GM23248 (cell line): ENCODE data around the gene SHC1. TPM values are rescaled to one million over a fixed set of nuclear protein-coding genes. Genes with fewer than 3 reads are reported as not detected.
A peak's percentile ranks its signal among the peaks of the same experiment; 100 is the strongest.

ENCODE experiments used
- DNase-seq: peaks from one replicate; pipeline ENCODE4 v3.0.0-alpha.2; 2015
- H2AFZ ChIP-seq: fragments of 200-600 bp; sonication (generic); 2 replicates; pipeline ENCODE4 v1.6.1; 2016; ENCODE audit warnings: antibody characterized with exemption
- H3F3A ChIP-seq: fragments of 200-600 bp; sonication (generic); 2 replicates; pipeline ENCODE4 v1.6.1; 2016; ENCODE audit warnings: mild to moderate bottlenecking, antibody characterized with exemption, mixed run types; ENCODE audit not compliant: insufficient read depth
- H3K27ac ChIP-seq: fragments of 200-600 bp; sonication (generic); 2 replicates; pipeline ENCODE4 v1.5.1; 2016; ENCODE audit warnings: mild to moderate bottlenecking
- H3K27me3 ChIP-seq: fragments of 200-600 bp; sonication (generic); replicated peaks from 2 replicates; pipeline ENCODE4 v1.6.1; 2016; ENCODE audit warnings: mild to moderate bottlenecking; ENCODE audit not compliant: insufficient read depth
- H3K36me3 ChIP-seq: fragments of 200-600 bp; sonication (generic); 2 replicates; pipeline ENCODE4 v1.6.1; 2016; ENCODE audit warnings: low read depth, mild to moderate bottlenecking
- H3K4me1 ChIP-seq: fragments of 200-600 bp; sonication (generic); 2 replicates; pipeline ENCODE4 v1.6.1; 2016; ENCODE audit warnings: mild to moderate bottlenecking; ENCODE audit not compliant: insufficient read depth
- H3K4me2 ChIP-seq: fragments of 200-600 bp; sonication (generic); one replicate; pipeline ENCODE4 v1.6.1; 2016; ENCODE audit warnings: mild to moderate bottlenecking; ENCODE audit not compliant: unreplicated experiment
- H3K4me3 ChIP-seq: fragments of 200-600 bp; sonication (generic); 2 replicates; pipeline ENCODE4 v1.5.1; 2016; ENCODE audit warnings: mild to moderate bottlenecking
- H3K79me2 ChIP-seq: fragments of 200-600 bp; sonication (generic); 2 replicates; pipeline ENCODE4 v1.6.1; 2016; ENCODE audit warnings: mild to moderate bottlenecking; ENCODE audit not compliant: insufficient read depth
- H3K9ac ChIP-seq: fragments of 200-600 bp; sonication (generic); 2 replicates; pipeline ENCODE4 v1.6.1; 2016; ENCODE audit warnings: mild to moderate bottlenecking
- H3K9me2 ChIP-seq: fragments of 200-600 bp; sonication (generic); 2 replicates; pipeline ENCODE4 v1.6.1; 2016; ENCODE audit warnings: mixed run types, mild to moderate bottlenecking, moderate library complexity; ENCODE audit not compliant: insufficient read depth
- H3K9me3 ChIP-seq: fragments of 200-600 bp; sonication (generic); one replicate; pipeline ENCODE4 v1.6.1; 2017; ENCODE audit warnings: low read depth
- H4K20me1 ChIP-seq: fragments of 200-600 bp; sonication (generic); 2 replicates; pipeline ENCODE4 v1.6.0; 2016; ENCODE audit not compliant: insufficient read depth
- EZH2 ChIP-seq: fragments of 200-600 bp; sonication (generic); IDR thresholded peaks from 2 replicates; pipeline ENCODE4 v1.6.1; 2018; ENCODE audit warnings: antibody characterized with exemption, mild to moderate bottlenecking; ENCODE audit not compliant: insufficient read depth, poor library complexity, severe bottlenecking
- EZH2phosphoT487 ChIP-seq: fragments of 200-600 bp; sonication (generic); IDR thresholded peaks from 2 replicates; pipeline ENCODE4 v1.6.1; 2018; ENCODE audit warnings: antibody characterized with exemption, moderate library complexity, mild to moderate bottlenecking, low read depth; ENCODE audit not compliant: insufficient read depth
- WGBS, 2 experiments: methylation state at CpG; one replicate each; pipeline ENCODE4 v1.1.6; 2015 to 2017; ENCODE audit warnings: low lambda C conversion rate in 2 of 2, low coverage in 1 of 2; ENCODE audit errors: missing lambda C conversion rate in 2 of 2; 5-methylcytosine and 5-hydroxymethylcytosine counted together
- in situ Hi-C: fragments of 300-500 bp; cut with MboI; formaldehyde crosslinking; loops from 2 replicates; pipeline ENCODE4 v1.15.0; 2020
- polyA plus RNA-seq: library from polyadenylated mRNA; unstranded; fragments of >200 nt; fragmentation: Nextera tagmentation; extraction: Ambion mirVana; gene quantifications from 2 replicates; pipeline ENCODE4 v1.2.1, GENCODE V29; 2016
- total RNA-seq: library from RNA; depleted of rRNA; stranded (reverse); fragments of >200 nt; shearing (Covaris generic); gene quantifications from 2 replicates; pipeline ENCODE4 v1.2.3, GENCODE V29; 2014

SHC1 gene
- total and polyA plus RNA-seq, 2 experiments from 2014 or later = 278 to 319 TPM

DNA sequence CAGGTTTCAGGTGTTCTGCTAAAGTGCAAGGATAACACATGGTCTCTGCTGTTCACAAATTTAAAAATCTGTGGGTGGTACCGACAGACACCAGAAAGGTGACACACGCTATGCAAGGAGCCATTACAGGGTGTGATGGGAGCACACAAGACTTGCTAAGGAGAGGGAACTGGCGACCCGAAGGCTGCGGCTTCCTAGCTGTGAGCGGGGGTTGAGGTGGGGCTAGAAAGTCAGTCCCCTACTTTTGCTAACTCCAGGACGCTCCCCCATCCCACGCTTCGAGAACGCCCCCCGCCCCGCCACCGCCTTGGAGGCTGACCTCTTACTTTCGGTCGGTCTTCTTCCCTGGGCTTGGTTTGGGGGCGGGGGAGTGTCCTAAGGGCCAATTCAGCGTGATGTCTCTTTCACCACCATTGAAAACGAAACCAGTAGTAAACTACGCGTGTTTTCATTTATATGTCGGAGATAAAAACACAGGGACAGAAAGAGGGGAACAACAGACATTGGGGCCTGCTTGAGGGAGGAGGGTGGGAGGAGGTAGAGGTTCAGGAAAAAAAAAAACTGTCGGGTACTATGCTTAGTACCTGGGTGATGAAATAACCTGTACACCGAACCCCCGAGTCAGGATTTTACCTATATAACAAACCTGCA, 5.0 kb upstream of the SHC1 start:
- H3K36me3 ChIP-seq = no peaks in the 10 kb centered on the region
- H3K9me3 ChIP-seq = no peaks in the 10 kb centered on the region
- no peaks in the 10 kb centered on the region for H3K9me2 ChIP-seq
- H3K4me1 ChIP-seq = peaks cover 30% of the 10 kb centered on the region
- no peaks in the 10 kb centered on the region for H3K27me3 ChIP-seq
- peaks cover 42% of the 10 kb centered on the region for H3K79me2 ChIP-seq
- H2AFZ ChIP-seq = peak overlapping the region; percentile 83
- WGBS, 2 experiments = 0 to 1% methylated on average over 11 to 24 of the region's 24 CpGs
- peaks cover 48% of the 10 kb centered on the region for H3F3A ChIP-seq
- H3K9ac ChIP-seq = peak overlapping the region; percentile 98
- H4K20me1 ChIP-seq = no peaks in the 10 kb centered on the region
- H3K4me3 ChIP-seq = peak overlapping the region; percentile 82
- peak overlapping the region; percentile 99 for H3K27ac ChIP-seq
- H3K4me2 ChIP-seq = peak overlapping the region; percentile 97
- in situ Hi-C loops = no loop called here
- TF ChIP-seq EZH2 = no peak
- no peak for TF ChIP-seq EZH2phosphoT487
- peak; percentile 78 for DNase-seq

DNA sequence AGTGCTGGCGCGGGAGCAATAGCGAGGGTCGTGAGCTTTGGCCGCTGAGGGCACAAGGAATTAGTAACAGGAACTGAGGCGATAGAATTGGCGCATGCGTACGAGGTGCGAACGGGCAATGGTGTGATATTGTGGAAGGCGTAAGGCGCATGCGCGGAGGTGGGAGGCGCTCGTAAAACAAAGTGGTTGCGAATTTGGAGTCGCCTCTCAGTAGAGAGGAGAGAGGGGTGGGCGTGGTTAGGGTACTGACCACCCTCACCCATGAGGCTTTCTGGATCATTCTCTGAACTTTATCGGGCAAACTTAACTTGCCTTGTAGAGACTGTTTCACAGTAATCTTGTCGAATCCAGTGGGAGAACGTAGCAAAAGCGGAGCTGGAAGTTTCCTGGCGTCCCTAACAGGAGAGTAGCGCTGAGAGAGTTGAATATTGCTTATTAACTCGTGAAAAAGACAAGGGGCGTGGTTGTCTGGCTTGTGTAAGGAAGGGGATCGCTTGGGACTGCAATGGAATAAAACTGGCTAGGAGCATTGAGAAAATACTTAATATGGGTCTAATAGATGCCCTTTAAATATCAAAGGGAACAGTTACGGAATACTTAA, 4.4 kb upstream of the SHC1 start:
- Histone ChIP-seq H3K27ac (peak overlapping the region; percentile 99), H3K4me1 (peaks cover 30% of the 10 kb centered on the region), H3K36me3 (no peaks in the 10 kb centered on the region), H3F3A (peaks cover 48% of the 10 kb centered on the region), H3K4me2 (peak overlapping the region; percentile 97), H3K79me2 (peaks cover 48% of the 10 kb centered on the region), H4K20me1 (no peaks in the 10 kb centered on the region), H2AFZ (peak overlapping the region; percentile 83), H3K27me3 (no peaks in the 10 kb centered on the region), H3K9ac (peak overlapping the region; percentile 98), H3K9me3 (no peaks in the 10 kb centered on the region), H3K9me2 (no peaks in the 10 kb centered on the region), H3K4me3 (peak overlapping the region; percentile 82)
- DNase-seq = peak; percentile 97
- no peak for TF ChIP-seq EZH2
- TF ChIP-seq EZH2phosphoT487 = no peak
- in situ Hi-C loops = no loop called here
- 0 to 1% methylated on average over 30 of the region's 30 CpGs for WGBS, 2 experiments

DNA sequence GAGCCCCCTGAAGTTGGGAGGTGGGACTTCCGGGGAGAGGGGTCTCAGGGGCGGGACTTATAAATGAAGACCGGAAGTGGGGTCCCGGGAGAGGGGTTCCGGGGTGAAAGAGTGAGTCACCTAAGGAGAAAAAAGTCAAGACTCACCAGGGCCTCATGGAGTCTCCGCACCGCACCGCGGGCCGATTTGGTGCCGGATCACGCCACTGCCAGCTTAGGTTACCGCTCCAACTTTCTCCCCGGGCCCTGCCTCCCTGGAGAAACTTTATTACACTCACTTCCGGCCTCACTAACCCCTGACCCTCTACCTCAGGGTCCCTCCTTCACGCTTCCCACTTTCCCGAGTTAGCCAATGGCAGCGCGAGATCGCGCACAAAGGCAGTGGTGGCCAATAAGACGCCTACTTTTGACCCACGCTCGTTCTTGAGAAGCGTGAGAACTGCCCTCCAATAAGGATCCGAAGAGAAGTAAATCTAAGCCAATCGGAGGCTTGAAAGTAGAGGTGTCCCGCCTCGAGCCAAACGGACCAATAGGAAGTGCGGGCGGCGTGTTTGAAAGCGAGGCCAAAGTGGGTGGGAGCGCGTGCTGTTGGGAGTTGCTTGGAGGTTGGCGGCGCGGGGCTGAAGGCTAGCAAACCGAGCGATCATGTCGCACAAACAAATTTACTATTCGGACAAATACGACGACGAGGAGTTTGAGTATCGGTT, 3.7 kb upstream of the SHC1 start, which contains the start of gene CKS1B:
Gene CKS1B (plus strand): TSS at position 580 of the 706 bp plus-strand sequence. CDS start 65 bp downstream, at position 645.
- H3K9me2 ChIP-seq = no peaks in the 10 kb centered on the region
- H3K4me1 ChIP-seq = peaks cover 30% of the 10 kb centered on the region
- DNase-seq = peak; percentile 100
- peak within 1 kb of the TSS; percentile 98 for H3K9ac ChIP-seq
- peak within 1 kb of the TSS; percentile 82 for H3K4me3 ChIP-seq
- in situ Hi-C loops = no loop called here
- H3K9me3 ChIP-seq = no peaks in the 10 kb centered on the region
- H3K27me3 ChIP-seq = no peaks in the 10 kb centered on the region
- H4K20me1 ChIP-seq = no peaks in the 10 kb centered on the region
- peak within 1 kb of the TSS; percentile 99 for H3K27ac ChIP-seq
- 1% methylated on average over 46 to 47 of the region's 47 CpGs for WGBS, 2 experiments
- TF ChIP-seq EZH2phosphoT487 = no peak
- TF ChIP-seq EZH2 = no peak
- H3K36me3 ChIP-seq = no peaks in the 10 kb centered on the region
- peaks cover 48% of the 10 kb centered on the region for H3F3A ChIP-seq
- H3K79me2 ChIP-seq = peaks cover 49% of the 10 kb centered on the region
- peak within 1 kb of the TSS; percentile 97 for H3K4me2 ChIP-seq
- H2AFZ ChIP-seq = peak within 1 kb of the TSS; percentile 83

DNA sequence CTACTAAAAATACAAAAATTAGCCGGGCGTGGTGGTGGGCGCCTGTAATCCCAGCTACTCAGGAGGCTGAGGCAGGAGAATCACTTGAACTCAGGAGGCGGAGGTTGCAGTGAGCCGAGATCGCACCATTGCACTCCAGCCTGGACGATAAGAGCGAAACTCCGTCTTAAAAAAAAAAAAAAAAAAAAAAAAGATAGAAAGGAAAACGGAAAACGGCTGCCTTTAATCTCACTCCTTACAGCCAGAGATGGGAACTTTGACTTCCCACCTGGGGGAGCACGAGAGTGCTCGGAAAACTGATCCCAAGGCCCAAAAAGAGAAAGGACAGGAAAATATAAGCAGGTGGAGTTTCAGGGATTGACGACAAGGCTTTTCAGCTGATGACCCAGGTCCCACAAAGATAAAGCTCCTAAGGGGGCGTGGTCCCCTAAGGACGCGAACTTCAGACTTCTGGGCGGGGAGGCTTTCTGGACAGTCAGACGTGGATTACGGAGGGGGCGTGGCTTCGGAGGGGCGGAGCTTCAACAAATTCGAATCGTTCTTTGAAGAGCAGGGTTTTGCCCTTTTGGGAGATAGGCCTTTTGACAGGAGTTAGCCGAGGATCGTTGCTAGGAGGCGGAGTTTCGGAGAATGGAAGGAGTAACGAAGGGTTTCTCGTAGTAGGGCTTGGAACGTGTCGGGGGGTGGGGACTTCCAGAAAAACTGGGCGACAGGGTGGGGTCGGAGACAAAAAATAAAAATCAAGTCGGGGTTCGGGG, 3.0 kb upstream of the SHC1 start:
- 5% methylated on average over 36 to 37 of the region's 37 CpGs for WGBS, 2 experiments
- in situ Hi-C loops = no loop called here

More for the DNA sequence above, 3.0 kb upstream of the SHC1 start:
- Histone ChIP-seq H3K4me2 (peak overlapping the region; percentile 96), H3K9me2 (no peaks in the 10 kb centered on the region), H3K27ac (peak overlapping the region; percentile 99), H3K9ac (peak overlapping the region; percentile 98), H3F3A (peaks cover 48% of the 10 kb centered on the region), H4K20me1 (no peaks in the 10 kb centered on the region), H3K9me3 (no peaks in the 10 kb centered on the region), H3K79me2 (peaks cover 53% of the 10 kb centered on the region), H3K27me3 (no peaks in the 10 kb centered on the region), H3K36me3 (no peaks in the 10 kb centered on the region), H2AFZ (no peak overlapping the region), H3K4me1 (peaks cover 38% of the 10 kb centered on the region), H3K4me3 (peak overlapping the region; percentile 82)
- DNase-seq = peak; percentile 97
- TF ChIP-seq EZH2phosphoT487 = no peak
- no peak for TF ChIP-seq EZH2
